LNCaP clone FGC (cell line): ENCODE results near the gene PANX2.

Source experiments
- DNase-seq: peaks from one replicate; pipeline ENCODE4 v3.0.0-alpha.2; 2011; ENCODE audit warnings: low read depth
- H3K4me3 ChIP-seq: 2 replicates; pipeline ENCODE4 v1.5.1; 2011; ENCODE audit warnings: mild to moderate bottlenecking, low read depth, low read length, control low read depth
- TF ChIP-seq, protein P1 (sequence below): IDR thresholded peaks from 2 replicates; pipeline ENCODE4 v1.5.1; 2012; ENCODE audit warnings: mild to moderate bottlenecking; ENCODE audit not compliant: control insufficient read depth, insufficient read depth; ENCODE audit errors: extremely low read depth

The PANX2 gene, protein sequence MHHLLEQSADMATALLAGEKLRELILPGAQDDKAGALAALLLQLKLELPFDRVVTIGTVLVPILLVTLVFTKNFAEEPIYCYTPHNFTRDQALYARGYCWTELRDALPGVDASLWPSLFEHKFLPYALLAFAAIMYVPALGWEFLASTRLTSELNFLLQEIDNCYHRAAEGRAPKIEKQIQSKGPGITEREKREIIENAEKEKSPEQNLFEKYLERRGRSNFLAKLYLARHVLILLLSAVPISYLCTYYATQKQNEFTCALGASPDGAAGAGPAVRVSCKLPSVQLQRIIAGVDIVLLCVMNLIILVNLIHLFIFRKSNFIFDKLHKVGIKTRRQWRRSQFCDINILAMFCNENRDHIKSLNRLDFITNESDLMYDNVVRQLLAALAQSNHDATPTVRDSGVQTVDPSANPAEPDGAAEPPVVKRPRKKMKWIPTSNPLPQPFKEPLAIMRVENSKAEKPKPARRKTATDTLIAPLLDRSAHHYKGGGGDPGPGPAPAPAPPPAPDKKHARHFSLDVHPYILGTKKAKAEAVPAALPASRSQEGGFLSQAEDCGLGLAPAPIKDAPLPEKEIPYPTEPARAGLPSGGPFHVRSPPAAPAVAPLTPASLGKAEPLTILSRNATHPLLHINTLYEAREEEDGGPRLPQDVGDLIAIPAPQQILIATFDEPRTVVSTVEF

DNA sequence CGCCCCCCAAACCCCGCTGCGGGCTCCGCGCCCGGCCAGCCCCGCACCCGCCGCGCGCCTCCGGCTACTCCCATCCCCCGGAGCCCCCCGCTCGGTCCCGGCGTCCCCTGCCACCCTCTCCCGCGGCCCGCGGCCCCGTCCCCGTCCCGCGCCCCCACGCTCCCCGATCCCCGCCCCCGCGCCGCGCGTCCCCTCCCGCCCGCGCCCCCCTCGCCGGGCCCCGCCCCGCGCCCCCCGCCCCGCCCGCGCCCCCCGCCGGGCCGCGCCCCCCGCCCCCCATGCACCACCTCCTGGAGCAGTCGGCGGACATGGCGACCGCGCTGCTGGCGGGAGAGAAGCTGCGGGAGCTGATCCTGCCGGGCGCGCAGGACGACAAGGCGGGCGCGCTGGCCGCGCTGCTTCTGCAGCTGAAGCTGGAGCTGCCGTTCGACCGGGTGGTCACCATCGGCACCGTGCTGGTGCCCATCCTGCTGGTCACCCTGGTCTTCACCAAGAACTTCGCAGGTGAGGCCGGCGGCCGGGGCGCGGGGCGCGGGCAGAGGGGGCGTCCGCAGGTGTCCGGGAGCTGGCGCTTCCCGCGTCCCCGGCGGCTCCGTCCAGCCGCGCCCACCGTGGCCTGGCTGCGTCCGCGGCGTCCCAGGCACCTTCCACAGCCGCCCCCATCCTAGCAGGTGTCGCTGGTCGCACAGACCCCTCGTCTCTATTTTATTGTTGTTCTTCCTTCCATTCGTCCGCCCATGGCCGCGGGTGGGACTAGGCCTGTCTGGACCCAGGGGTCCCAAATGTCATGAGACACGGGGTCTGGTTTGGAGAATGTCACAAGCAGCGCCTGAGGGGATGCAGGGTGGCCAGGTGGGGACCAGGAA lies at the start of gene PANX2:
TSS of gene PANX2 (plus strand) at position 279 of the 866 bp plus-strand sequence. CDS start at position 279, 0 bp downstream.
- no peak for DNase-seq
- H3K4me3 ChIP-seq, result peak within 1 kb of the TSS; percentile 47

GRCh38 chr22:50121202-50121740 lies 49.3 kb upstream of the PANX2 start:
- no peak overlapping the region for H3K4me3 ChIP-seq
- TF ChIP-seq, protein P1, sequence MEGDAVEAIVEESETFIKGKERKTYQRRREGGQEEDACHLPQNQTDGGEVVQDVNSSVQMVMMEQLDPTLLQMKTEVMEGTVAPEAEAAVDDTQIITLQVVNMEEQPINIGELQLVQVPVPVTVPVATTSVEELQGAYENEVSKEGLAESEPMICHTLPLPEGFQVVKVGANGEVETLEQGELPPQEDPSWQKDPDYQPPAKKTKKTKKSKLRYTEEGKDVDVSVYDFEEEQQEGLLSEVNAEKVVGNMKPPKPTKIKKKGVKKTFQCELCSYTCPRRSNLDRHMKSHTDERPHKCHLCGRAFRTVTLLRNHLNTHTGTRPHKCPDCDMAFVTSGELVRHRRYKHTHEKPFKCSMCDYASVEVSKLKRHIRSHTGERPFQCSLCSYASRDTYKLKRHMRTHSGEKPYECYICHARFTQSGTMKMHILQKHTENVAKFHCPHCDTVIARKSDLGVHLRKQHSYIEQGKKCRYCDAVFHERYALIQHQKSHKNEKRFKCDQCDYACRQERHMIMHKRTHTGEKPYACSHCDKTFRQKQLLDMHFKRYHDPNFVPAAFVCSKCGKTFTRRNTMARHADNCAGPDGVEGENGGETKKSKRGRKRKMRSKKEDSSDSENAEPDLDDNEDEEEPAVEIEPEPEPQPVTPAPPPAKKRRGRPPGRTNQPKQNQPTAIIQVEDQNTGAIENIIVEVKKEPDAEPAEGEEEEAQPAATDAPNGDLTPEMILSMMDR, result no peak
- DNase-seq, result no peak

More for the DNA sequence above, at the start of gene PANX2:
- TF ChIP-seq, protein P1, result no peak

GRCh38 chr22:50123119-50123518 lies 47.4 kb upstream of the PANX2 start:
- no peak overlapping the region for H3K4me3 ChIP-seq
- TF ChIP-seq, protein P1, result no peak
- DNase-seq, result no peak

GRCh38 chr22:50125029-50125428 lies 45.5 kb upstream of the PANX2 start:
- H3K4me3 ChIP-seq, result no peak overlapping the region
- no peak for DNase-seq
- TF ChIP-seq, protein P1, result no peak

DNA sequence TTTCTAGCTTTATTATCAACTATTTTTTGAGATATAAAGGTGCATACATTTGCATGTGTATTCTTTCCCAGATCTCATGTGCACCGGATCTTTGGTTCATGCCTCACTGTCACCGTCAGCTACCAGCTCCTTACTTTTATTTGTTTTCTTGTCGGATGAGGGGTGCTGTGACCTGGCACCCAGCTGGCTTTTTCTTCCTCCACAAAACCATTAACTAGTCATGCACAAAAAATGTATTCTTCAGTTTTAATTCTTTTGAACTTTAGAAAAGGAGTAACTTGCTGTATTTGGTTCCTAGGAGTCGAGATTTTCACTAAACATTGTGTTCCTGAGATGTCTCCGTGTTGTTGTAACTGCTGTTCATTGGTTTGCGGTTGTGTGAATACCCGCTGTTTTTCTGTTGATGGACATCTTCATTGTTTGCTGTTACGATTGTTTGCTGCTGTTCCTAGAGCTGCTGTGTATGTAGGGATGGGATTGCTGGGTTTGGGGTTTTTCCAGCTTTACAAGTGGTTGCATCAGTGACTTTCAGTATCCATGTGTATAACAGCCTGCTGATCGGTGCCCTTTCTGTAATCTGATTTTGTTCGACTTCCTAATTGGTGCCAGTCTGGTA lies 41.3 kb upstream of the PANX2 start:
- TF ChIP-seq, protein P1, result no peak
- DNase-seq, result peak; percentile 25
- H3K4me3 ChIP-seq, result no peak overlapping the region

- TF ChIP-seq, protein P1, result no peak
Observed at GRCh38 chr22:50131894-50132293, 38.6 kb upstream of the PANX2 start.

More at GRCh38 chr22:50131894-50132293, 38.6 kb upstream of the PANX2 start:
- no peak for DNase-seq
- H3K4me3 ChIP-seq, result no peak overlapping the region
